Measurements from ENCODE around the gene EXD2. TPM values are rescaled to one million over a fixed set of nuclear protein-coding genes. Genes with fewer than 3 reads are reported as not detected.

EXD2 gene
- total and polyA plus RNA-seq, 2 experiments from 2014 or later: 10.3 to 23.3 TPM

GRCh38 chr14:69288956-69289705 is 97.8 kb downstream of the EXD2 start:
- Histone ChIP-seq H3K27ac (ENCODE audit: low read depth) (no peak overlapping the region), H3K4me3 (no peak overlapping the region), H3K27me3 (ENCODE audit: insufficient read depth) (no peaks in the 10 kb centered on the region), H3K79me2 (replicated peaks; ENCODE audit: insufficient read depth) (no peaks in the 10 kb centered on the region), H3F3A (replicated peaks; ENCODE audit: low read depth) (no peaks in the 10 kb centered on the region), H3K9me2 (ENCODE audit: insufficient read depth) (no peaks in the 10 kb centered on the region), H3K4me1 (ENCODE audit: insufficient read depth) (no peaks in the 10 kb centered on the region), H4K20me1 (replicated peaks; ENCODE audit: insufficient read depth) (no peaks in the 10 kb centered on the region), H3K4me2 (no peak overlapping the region), H3K36me3 (ENCODE audit: insufficient read depth) (no peaks in the 10 kb centered on the region), H2AFZ (no peak overlapping the region)
- peaks cover 5% of the 10 kb centered on the region for H3K27me3 Mint-ChIP-seq (ENCODE audit: insufficient read depth, low read depth, poor library complexity)
- H3K36me3 Mint-ChIP-seq (ENCODE audit: low read depth): no peaks in the 10 kb centered on the region
- ATAC-seq (no peak), DNase-seq (ENCODE audit: low spot score) (no peak)
- H3K4me1 Mint-ChIP-seq: peaks cover 14% of the 10 kb centered on the region
- H3K9me3 Mint-ChIP-seq: no peaks in the 10 kb centered on the region
- TF ChIP-seq, protein P1, sequence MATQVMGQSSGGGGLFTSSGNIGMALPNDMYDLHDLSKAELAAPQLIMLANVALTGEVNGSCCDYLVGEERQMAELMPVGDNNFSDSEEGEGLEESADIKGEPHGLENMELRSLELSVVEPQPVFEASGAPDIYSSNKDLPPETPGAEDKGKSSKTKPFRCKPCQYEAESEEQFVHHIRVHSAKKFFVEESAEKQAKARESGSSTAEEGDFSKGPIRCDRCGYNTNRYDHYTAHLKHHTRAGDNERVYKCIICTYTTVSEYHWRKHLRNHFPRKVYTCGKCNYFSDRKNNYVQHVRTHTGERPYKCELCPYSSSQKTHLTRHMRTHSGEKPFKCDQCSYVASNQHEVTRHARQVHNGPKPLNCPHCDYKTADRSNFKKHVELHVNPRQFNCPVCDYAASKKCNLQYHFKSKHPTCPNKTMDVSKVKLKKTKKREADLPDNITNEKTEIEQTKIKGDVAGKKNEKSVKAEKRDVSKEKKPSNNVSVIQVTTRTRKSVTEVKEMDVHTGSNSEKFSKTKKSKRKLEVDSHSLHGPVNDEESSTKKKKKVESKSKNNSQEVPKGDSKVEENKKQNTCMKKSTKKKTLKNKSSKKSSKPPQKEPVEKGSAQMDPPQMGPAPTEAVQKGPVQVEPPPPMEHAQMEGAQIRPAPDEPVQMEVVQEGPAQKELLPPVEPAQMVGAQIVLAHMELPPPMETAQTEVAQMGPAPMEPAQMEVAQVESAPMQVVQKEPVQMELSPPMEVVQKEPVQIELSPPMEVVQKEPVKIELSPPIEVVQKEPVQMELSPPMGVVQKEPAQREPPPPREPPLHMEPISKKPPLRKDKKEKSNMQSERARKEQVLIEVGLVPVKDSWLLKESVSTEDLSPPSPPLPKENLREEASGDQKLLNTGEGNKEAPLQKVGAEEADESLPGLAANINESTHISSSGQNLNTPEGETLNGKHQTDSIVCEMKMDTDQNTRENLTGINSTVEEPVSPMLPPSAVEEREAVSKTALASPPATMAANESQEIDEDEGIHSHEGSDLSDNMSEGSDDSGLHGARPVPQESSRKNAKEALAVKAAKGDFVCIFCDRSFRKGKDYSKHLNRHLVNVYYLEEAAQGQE (IDR thresholded peaks at IDR 0.05; ENCODE audit: unreplicated experiment): no peak
- no peak overlapping the region for H3K4me3 Mint-ChIP-seq
- H3K27ac Mint-ChIP-seq: no peak overlapping the region

DNA sequence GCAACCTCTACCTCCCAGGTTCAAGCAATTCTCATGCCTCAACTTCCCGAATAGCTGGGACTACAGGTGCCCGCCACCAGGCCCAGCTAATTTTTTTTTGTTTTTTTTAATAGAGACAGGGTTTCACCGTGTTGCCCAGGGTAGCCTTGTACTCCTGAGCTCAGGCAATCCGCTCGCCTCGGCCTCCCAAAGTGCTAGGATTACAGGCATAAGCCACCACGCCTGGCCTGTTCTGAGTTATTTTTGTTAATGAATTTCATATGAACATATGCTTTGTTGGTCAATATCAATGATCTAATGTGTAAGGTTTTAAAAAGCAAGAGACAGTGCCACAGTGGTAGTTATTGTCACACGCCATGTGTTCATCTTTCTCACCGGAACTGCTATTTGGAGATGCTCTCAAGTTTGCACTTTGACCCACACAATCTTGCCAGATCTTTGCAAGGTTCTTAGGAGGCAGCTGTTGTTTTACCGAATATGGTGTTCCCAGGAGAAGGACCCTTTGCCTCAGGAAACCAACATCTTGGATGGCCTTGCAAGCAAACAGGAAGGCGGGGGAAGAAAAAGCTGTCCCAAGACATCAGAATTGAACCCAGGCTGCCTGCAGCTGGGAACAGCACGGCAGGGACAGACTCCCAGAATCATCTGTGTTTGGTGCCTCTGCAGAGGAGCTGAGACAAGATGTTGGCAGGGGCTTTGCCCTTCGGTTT is 98.7 kb downstream of the EXD2 start:
- no peaks in the 10 kb centered on the region for H3K9me3 Mint-ChIP-seq
- no peaks in the 10 kb centered on the region for H3K36me3 ChIP-seq (ENCODE audit: insufficient read depth)
- H3K4me2 ChIP-seq: no peak overlapping the region
- no peaks in the 10 kb centered on the region for H3K9me2 ChIP-seq (ENCODE audit: insufficient read depth)
- H3K27me3 ChIP-seq (ENCODE audit: insufficient read depth): no peaks in the 10 kb centered on the region
- no peaks in the 10 kb centered on the region for H3K79me2 ChIP-seq (replicated peaks; ENCODE audit: insufficient read depth)
- no peak overlapping the region for H3K27ac ChIP-seq (ENCODE audit: low read depth)
- no peaks in the 10 kb centered on the region for H3F3A ChIP-seq (replicated peaks; ENCODE audit: low read depth)
- DNase-seq (ENCODE audit: low spot score): no peak
- H3K4me1 Mint-ChIP-seq: peaks cover 14% of the 10 kb centered on the region
- no peaks in the 10 kb centered on the region for H3K36me3 Mint-ChIP-seq (ENCODE audit: low read depth)
- H3K4me3 Mint-ChIP-seq: no peak overlapping the region
- H4K20me1 ChIP-seq (replicated peaks; ENCODE audit: insufficient read depth): no peaks in the 10 kb centered on the region
- H2AFZ ChIP-seq: no peak overlapping the region
- ATAC-seq: no peak
- no peak overlapping the region for H3K4me3 ChIP-seq
- H3K4me1 ChIP-seq (ENCODE audit: insufficient read depth): no peaks in the 10 kb centered on the region
- no peak overlapping the region for H3K27ac Mint-ChIP-seq
- H3K27me3 Mint-ChIP-seq (ENCODE audit: insufficient read depth, low read depth, poor library complexity): peaks cover 5% of the 10 kb centered on the region
- TF ChIP-seq ZNF114 (CRISPR knock-in tag; IDR thresholded peaks at IDR 0.05) (no peak), CREB1 (CRISPR knock-in tag; IDR thresholded peaks at IDR 0.05; ENCODE audit: low read depth) (no peak), EZH2phosphoT487 (IDR thresholded peaks at IDR 0.05; ENCODE audit: unreplicated experiment) (no peak), EZH2 (IDR thresholded peaks at IDR 0.05; ENCODE audit: low read depth, unreplicated experiment) (no peak), CTCF (conservative IDR thresholded peaks at IDR 0.05; ENCODE audit: low read depth in 2 of 2) (no peak)
- TF ChIP-seq, protein P1 (IDR thresholded peaks at IDR 0.05; ENCODE audit: unreplicated experiment): no peak

Data from GM23338 (cell line).